Activated naive CD4-positive, alpha-beta T cell treated with Interleukin-2 at 50 U/mL for 16 hours (primary cell): Measurements from ENCODE around the gene UTP11.
"Not testable (repeated sequence)": the region's sequence is repeated elsewhere in the genome, so short reads cannot be mapped to it uniquely, and the experiment has no call there.

Experiments
- DNase-seq: peaks from one replicate; pipeline ENCODE4 v3.0.0-alpha.2; 2020

UTP11 gene

GRCh38 chr1:38028105-38028591 lies 15.6 kb downstream of the UTP11 start:
- DNase-seq = peak; percentile 79

- DNase-seq = no peak
These were observed 16.1 kb downstream of the UTP11 start for GRCh38 chr1:38028671-38029070.

- no peak for DNase-seq
These were observed 16.6 kb downstream of the UTP11 start for GRCh38 chr1:38029081-38029681.

DNA sequence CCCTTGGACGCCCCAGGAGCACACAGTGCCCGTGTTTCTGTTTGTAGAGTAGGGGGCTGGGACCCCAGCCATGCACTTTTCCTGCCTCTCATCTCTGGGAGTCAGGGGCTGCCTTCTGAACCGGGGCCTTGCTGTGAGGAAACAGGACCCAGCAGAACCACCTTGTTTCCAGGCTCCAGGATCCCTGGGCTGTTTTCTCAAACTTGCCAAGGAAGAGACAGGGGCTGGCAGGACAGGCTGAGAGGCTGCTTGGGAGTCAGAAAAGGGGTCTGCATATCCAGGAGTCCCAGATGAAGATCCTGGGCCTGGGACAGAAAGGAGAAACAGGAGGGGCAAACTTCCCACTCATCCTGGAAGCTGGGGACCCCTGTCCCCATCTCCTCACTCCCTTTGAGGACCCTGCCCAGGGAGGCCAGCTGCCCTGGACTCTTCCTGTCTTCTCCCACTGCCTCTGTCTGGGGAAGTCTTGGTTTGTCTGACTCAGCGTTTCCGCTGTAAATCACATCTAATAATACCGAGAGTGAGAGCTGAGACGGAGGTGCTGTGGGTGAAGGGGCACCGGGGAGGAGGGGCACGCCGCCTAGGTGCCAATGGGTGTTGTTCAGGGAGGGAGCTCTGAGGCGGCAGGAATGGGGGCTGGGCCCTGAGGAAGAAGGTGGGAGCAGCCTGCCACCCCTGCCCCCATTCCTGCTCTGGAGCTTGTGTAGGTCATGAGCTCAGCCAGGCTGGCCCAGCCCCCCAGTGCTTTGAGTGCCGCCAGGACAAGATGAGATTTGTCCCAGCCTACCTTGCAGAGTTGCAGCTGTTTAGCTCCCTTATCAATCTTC lies 17.4 kb downstream of the UTP11 start:
- peak; percentile 82 for DNase-seq

DNA sequence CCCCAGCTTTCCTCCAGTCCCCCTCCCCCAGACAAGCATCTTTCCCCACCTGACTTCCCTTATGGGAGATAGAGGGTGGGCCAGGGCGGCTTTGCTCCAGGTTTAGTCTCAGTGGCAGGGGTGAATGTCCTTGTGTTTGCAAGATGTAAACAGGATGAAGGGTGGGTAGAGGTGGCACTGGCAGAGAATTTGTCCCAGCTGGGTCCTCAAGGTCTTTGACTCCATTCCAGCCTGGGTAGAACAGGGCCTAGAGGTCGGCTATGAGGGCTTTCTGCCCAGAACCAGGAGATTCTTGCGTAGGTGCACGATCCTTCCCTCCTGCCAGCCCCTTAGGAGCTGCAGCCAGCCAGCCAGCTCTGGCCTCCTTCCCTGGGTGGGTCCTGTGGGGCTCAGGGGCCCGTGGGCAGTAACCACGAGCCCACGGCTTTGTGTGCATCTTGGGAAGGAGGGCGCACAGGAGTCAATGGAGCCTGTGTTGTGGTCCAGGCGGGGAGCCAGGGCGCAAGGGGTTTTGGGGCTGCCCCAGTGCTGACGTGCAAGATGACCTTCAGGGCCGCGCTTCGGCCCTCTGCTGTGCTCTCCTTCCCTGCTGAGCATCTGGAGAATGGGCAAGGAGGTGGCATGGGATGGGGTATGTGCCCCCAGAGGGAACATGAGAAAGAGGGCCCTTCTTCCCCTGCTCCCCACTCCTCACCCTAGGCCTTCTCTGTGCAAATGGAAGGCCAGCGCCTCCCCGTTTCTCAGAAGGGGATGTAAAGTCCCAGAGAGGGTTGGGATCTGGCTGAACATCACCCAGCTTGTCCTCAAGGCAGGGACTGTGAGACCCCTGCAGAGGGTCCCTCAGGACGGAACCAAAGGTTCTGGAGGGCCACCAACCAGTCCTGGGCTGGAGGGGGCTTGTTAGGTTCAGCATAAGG lies 18.3 kb downstream of the UTP11 start:
- peak; percentile 9 for DNase-seq

DNA sequence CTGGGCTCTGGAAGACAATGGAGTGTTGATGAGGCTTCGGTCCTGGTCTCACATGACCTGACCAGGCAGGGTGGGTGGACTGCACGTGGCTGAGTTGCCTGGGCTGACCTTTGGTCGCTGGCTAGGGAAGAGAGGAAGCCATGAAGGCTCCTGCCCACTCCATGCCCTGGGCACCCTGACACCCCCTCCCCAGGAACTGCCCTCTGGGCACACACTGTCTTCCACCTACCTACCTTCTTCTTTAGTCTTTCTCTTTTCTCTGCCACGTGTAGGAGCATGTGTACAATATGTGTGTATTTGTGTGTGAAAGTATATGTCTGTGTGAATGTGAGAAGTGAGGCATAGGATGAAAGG lies 19.0 kb downstream of the UTP11 start:
- no peak for DNase-seq

DNA sequence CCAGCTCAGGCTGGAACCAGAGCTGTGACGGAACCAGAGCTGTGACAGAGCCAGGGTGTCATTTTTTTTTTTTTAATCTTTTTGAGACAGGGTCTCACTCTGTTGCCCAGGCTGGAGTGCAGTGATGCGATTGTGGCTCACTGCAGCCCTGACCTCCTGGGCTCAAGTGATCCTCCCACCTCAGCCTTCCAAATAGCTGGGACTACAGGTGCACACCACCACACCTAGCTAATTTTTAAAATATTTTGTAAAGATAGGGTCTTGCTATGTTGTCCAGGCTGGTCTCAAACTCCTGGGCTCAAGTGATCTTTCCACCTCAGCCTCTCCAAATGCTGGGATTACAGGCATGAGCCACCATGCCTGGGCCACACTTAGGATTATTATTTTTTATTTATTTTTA lies 20.5 kb downstream of the UTP11 start:
- not testable (repeated sequence) for DNase-seq

DNA sequence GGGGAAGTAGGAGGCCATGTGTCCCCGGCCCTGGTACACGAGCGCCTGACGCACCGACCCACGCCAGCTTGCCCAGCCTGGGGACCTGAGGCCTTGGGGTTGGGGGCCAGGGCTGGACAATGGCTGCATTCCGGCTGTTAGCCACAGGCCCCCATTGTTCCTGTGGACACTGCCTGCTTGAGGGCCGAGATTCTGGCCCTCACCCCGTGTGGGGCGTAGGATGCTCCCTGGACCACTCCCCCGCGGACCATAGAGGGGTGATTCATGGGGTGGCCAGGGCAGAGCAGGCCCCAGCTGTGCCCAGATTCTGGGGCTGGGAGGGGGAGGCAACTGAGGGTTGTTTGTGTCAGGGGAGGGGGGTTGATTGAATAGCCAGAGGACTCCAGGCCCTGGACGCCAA lies 22.3 kb downstream of the UTP11 start:
- DNase-seq = no peak

GRCh38 chr1:38037221-38037939 lies 24.8 kb downstream of the UTP11 start:
- DNase-seq = no peak

DNA sequence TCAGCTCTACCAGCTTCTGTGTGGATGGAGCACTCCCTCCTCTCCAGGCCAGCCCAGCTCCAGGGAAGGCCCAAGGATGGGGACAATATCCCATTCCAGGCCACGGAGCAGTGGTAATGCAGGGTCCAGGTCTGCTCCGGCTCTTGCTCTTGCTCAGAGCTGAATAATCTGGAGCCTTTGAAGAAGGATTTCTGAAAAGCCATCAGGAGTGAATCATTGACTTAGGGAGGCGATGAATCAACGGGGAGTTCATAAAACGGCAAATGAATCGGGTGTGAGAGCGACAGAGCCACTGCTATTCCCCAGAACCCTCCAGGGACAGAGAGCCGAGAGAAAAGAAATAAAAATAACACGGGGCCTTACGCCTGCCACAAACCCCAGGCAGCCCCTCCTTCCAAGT lies 26.3 kb downstream of the UTP11 start:
- DNase-seq = no peak

- DNase-seq = no peak
These were observed 27.0 kb downstream of the UTP11 start for GRCh38 chr1:38039331-38040088.

GRCh38 chr1:38041936-38042834 lies 29.7 kb downstream of the UTP11 start:
- DNase-seq = no peak

- no peak for DNase-seq
These were observed 30.7 kb downstream of the UTP11 start for GRCh38 chr1:38043036-38043747.

GRCh38 chr1:38044221-38045215 lies 32.0 kb downstream of the UTP11 start:
- no peak for DNase-seq

- peak; percentile 15 for DNase-seq
These were observed 33.1 kb downstream of the UTP11 start for GRCh38 chr1:38045401-38046332.

DNA sequence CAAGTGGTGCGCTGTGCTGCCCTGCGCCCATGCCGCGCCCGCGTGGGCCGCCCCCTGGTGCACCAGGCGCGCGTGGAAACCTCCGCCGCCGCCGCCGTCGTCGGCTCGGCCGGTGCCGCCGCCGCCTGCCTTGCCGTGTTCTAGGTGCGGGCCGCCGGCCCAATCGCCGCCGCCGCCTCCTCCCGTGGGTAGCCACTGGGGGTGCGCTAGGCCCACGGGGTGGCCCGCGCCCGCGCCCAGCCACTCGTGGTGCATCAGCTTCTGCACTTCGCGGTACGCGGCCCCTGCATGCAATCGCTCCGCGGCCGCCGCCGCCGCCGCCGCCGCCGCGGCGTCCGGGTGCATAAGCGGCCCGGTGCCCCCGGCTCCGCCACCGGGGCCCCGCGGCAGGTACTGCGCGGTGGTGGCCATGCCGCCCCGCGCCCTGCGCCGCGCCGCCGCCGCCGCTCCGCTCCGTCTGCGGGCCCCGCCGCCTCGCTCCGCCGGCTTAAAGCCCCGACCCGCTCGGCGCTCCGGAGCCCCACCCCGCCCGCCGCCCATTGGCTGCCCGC lies 33.9 kb downstream of the UTP11 start, which contains the start of gene POU3F1:
POU3F1 (minus strand) TSS at position 461 of the 551 bp plus-strand sequence; CDS start at position 411, 50 bp downstream.
- DNase-seq = peak; percentile 20
